ENCODE measurements around the gene OTOP3.
"Not testable (repeated sequence)": the region's sequence is repeated elsewhere in the genome, so short reads cannot be mapped to it uniquely, and the experiment has no call there.

The OTOP3 gene

GRCh38 chr17:74963656-74964055 lies 28.0 kb downstream of the OTOP3 start:
- no peak for DNase-seq

- no peak for DNase-seq
Observed at GRCh38 chr17:74964246-74964761, 28.6 kb downstream of the OTOP3 start.

- no peak for DNase-seq
Observed at GRCh38 chr17:74964988-74965622, 29.4 kb downstream of the OTOP3 start.

- no peak for DNase-seq
Observed at GRCh38 chr17:74968361-74968780, 32.7 kb downstream of the OTOP3 start.

GRCh38 chr17:74969501-74969900 lies 33.8 kb downstream of the OTOP3 start:
- not testable (repeated sequence) for DNase-seq

GRCh38 chr17:74970395-74970794 lies 34.7 kb downstream of the OTOP3 start:
- DNase-seq, result no peak

GRCh38 chr17:74971069-74971841 lies 35.6 kb downstream of the OTOP3 start:
- no peak for DNase-seq

- no peak for DNase-seq
Observed at GRCh38 chr17:74971842-74972106, 36.1 kb downstream of the OTOP3 start.

- peak; percentile 79 for DNase-seq
Observed at GRCh38 chr17:74972107-74972972, 36.6 kb downstream of the OTOP3 start, which contains the start of gene HID1. Gene HID1, minus strand, starts transcription at chr17:74972759. Its CDS starts 103 bp downstream, at chr17:74972656.

GRCh38 chr17:74972973-74973328 lies 37.3 kb downstream of the OTOP3 start:
- no peak for DNase-seq

- no peak for DNase-seq
Observed at GRCh38 chr17:74975943-74976342, 40.2 kb downstream of the OTOP3 start.

- no peak for DNase-seq
Observed at GRCh38 chr17:74977802-74978201, 42.1 kb downstream of the OTOP3 start.

- DNase-seq, result no peak
Observed at GRCh38 chr17:74978240-74978639, 42.5 kb downstream of the OTOP3 start.

GRCh38 chr17:74979408-74980146 lies 43.9 kb downstream of the OTOP3 start:
- no peak for DNase-seq

GRCh38 chr17:74981318-74981978 lies 45.8 kb downstream of the OTOP3 start:
- no peak for DNase-seq

GRCh38 chr17:74981979-74982662 lies 46.4 kb downstream of the OTOP3 start:
- peak; percentile 88 for DNase-seq

- peak; percentile 43 for DNase-seq
Observed at GRCh38 chr17:74982663-74983313, 47.1 kb downstream of the OTOP3 start.

GRCh38 chr17:74986206-74986576 lies 50.5 kb downstream of the OTOP3 start:
- no peak for DNase-seq

- DNase-seq, result peak; percentile 96
Observed at GRCh38 chr17:74987418-74987908, 51.8 kb downstream of the OTOP3 start, which contains the start of gene CDR2L. Gene CDR2L, plus strand, starts transcription at chr17:74987632. Its CDS starts 412 bp downstream, at chr17:74988044.

GRCh38 chr17:74987909-74988711 lies 52.4 kb downstream of the OTOP3 start:
- DNase-seq, result peak; percentile 73
